Ovary (tissue), 3 donors: ENCODE measurements around the gene ARSD.

Experiments used
- EP300 ChIP-seq: sonication (generic); formaldehyde crosslinking; IDR thresholded peaks from one replicate; pipeline ENCODE4 v1.6.1; 2017; ENCODE audit warnings: antibody characterized with exemption
- POLR2A ChIP-seq: fragments of 450-650 bp; IDR thresholded peaks from one replicate; pipeline ENCODE4 v1.6.1; 2017; ENCODE audit warnings: antibody characterized with exemption, mild to moderate bottlenecking, moderate library complexity
- TF ChIP-seq, protein P1 (sequence below), 3 donors: fragments of 450-650 bp in 2 of 3; fragments of 200-600 bp in 1 of 3; IDR thresholded peaks; one replicate each; pipeline versions ENCODE4 v1.5.1 to v1.8.0; 2016 to 2022; ENCODE audit warnings: antibody characterized with exemption in 3 of 3, mild to moderate bottlenecking in 1 of 3
- donor health status: DM: no; HTN: no; CAD: no.

DNA sequence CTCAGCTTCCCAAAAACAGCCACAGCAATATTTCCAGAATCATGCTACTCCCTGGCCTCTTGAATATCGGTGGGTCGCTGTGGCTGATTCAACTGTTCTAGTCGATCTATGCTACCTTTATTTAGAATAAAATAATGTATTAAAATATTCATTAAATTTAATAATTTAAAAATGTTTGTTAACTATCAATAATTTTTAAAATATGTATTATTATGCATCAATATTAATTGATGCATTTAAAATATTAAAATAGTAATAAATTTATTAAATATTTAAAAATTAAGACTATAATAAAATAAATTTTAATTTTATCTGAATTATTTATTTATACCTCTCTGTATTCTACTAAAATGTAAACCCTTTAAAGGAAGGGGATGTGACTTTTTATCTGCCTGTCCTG lies 19.0 kb downstream of the ARSD start:
- TF ChIP-seq, protein P1, sequence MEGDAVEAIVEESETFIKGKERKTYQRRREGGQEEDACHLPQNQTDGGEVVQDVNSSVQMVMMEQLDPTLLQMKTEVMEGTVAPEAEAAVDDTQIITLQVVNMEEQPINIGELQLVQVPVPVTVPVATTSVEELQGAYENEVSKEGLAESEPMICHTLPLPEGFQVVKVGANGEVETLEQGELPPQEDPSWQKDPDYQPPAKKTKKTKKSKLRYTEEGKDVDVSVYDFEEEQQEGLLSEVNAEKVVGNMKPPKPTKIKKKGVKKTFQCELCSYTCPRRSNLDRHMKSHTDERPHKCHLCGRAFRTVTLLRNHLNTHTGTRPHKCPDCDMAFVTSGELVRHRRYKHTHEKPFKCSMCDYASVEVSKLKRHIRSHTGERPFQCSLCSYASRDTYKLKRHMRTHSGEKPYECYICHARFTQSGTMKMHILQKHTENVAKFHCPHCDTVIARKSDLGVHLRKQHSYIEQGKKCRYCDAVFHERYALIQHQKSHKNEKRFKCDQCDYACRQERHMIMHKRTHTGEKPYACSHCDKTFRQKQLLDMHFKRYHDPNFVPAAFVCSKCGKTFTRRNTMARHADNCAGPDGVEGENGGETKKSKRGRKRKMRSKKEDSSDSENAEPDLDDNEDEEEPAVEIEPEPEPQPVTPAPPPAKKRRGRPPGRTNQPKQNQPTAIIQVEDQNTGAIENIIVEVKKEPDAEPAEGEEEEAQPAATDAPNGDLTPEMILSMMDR (IDR thresholded peaks at IDR 0.05), result no peak
- TF ChIP-seq POLR2A (no peak), EP300 (no peak)
